Measurements from ENCODE around the gene HS3ST5. TPM values are rescaled to one million over a fixed set of nuclear protein-coding genes. Genes with fewer than 3 reads are reported as not detected.

HS3ST5 gene
- total RNA-seq, 6 experiments from 2014 or later = not detected

GRCh38 chr6:114158838-114159694 is 183.8 kb downstream of the HS3ST5 start:
- Histone ChIP-seq H3K4me1 (peaks cover 0 to 1% (median 0%) of the 10 kb centered on the region in 4 donors), H3K4me3 (no peak overlapping the region), H3K9me3 (no peaks in the 10 kb centered on the region), H3K27me3 (no peaks in the 10 kb centered on the region), H3K36me3 (no peaks in the 10 kb centered on the region), H3K27ac (no peak overlapping the region)
- DNase-seq = no peak
- intact Hi-C loops (cut with DNase I) = no loop called here
- WGBS (ENCODE audit: insufficient coverage, low coverage, low lambda C conversion rate, missing lambda C conversion rate) = 72% methylated on average over 2 of the region's 2 CpGs
- no peak for ATAC-seq
- TF ChIP-seq CTCF (IDR thresholded peaks at IDR 0.05) = no peak
- no peak for TF ChIP-seq POLR2A (IDR thresholded peaks at IDR 0.05)

DNA sequence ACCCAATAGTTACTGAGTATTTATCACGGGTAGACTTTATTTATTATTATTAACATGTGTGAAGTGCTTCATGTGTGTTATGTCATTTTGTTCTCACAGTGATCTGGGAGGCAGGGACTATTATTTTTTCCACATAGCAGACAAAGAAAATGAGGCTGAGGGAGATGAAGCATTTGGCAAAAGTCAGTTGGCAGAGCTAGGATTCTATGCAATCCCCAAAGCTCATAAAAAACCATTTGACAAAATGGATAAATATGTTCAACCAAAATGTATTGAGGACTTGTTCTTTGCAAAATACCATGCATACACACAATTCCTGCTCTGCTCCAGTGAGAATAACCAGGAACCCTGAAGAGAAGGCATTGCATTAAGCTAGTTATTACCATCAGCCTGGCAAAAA is 184.4 kb downstream of the HS3ST5 start:
- no peak for DNase-seq
- H3K4me3 ChIP-seq = no peak overlapping the region
- H3K36me3 ChIP-seq = no peaks in the 10 kb centered on the region
- TF ChIP-seq POLR2A (IDR thresholded peaks at IDR 0.05) (no peak), CTCF (IDR thresholded peaks at IDR 0.05) (no peak)
- intact Hi-C loops (cut with DNase I) = no loop called here
- H3K27ac ChIP-seq = no peak overlapping the region
- no peaks in the 10 kb centered on the region for H3K9me3 ChIP-seq
- WGBS (ENCODE audit: insufficient coverage, low coverage, low lambda C conversion rate, missing lambda C conversion rate) = 86% methylated on average over 1 of the region's 1 CpG
- H3K27me3 ChIP-seq = no peaks in the 10 kb centered on the region
- no peaks in the 10 kb centered on the region for H3K4me1 ChIP-seq
- ATAC-seq = no peak

GRCh38 chr6:114157848-114158247 is 185.0 kb downstream of the HS3ST5 start:
- 21% methylated on average over 2 of the region's 2 CpGs for WGBS (ENCODE audit: insufficient coverage, low coverage, low lambda C conversion rate, missing lambda C conversion rate)
- no peak overlapping the region for H3K4me3 ChIP-seq
- no peaks in the 10 kb centered on the region for H3K4me1 ChIP-seq
- H3K27me3 ChIP-seq = no peaks in the 10 kb centered on the region
- no peak for TF ChIP-seq POLR2A (IDR thresholded peaks at IDR 0.05)
- TF ChIP-seq CTCF (IDR thresholded peaks at IDR 0.05) = no peak
- no peaks in the 10 kb centered on the region for H3K9me3 ChIP-seq
- no peak for DNase-seq
- ATAC-seq = no peak
- intact Hi-C loops (cut with DNase I) = no loop called here
- H3K36me3 ChIP-seq = no peaks in the 10 kb centered on the region
- no peak overlapping the region for H3K27ac ChIP-seq

DNA sequence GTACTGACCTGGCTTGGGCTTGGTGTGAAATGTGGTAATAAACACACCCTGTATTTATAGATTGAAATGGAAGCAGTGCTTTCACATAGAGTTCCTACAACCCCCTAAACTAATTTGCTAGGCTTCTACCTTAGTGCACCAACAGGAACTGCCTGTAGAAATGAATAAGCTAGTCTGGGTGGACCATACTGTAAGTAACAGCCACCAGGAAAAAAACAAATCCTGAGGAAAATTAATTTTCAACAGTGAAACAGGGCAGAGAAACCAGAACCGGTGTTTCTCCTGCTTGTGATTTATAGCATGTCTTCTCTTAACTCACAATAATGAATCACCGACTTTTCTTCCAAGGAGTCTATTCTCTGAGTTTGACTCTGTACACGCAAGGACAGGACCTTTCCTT is 187.1 kb downstream of the HS3ST5 start:
- no peak for TF ChIP-seq CTCF (IDR thresholded peaks at IDR 0.05)
- TF ChIP-seq POLR2A (IDR thresholded peaks at IDR 0.05) = no peak
- intact Hi-C loops (cut with DNase I) = no loop called here
- Histone ChIP-seq H3K27ac (no peak overlapping the region), H3K4me3 (no peak overlapping the region), H3K4me1 (no peaks in the 10 kb centered on the region), H3K27me3 (no peaks in the 10 kb centered on the region), H3K9me3 (no peaks in the 10 kb centered on the region), H3K36me3 (no peaks in the 10 kb centered on the region)
- DNase-seq (no peak), ATAC-seq (no peak)
- 61% methylated on average over 3 of the region's 3 CpGs for WGBS (ENCODE audit: insufficient coverage, low coverage, low lambda C conversion rate, missing lambda C conversion rate)
